Suprapubic skin (tissue), 4 donors: ENCODE data around the gene JCHAIN.

Experiments used
- EP300 ChIP-seq: sonication (generic); formaldehyde crosslinking; IDR thresholded peaks from one replicate; pipeline ENCODE4 v1.6.1; 2017; ENCODE audit warnings: antibody characterized with exemption
- POLR2A ChIP-seq, 2 donors: fragments of 450-650 bp; IDR thresholded peaks; one replicate each; pipeline ENCODE4 v1.6.1; 2017; ENCODE audit warnings: antibody characterized with exemption in 2 of 2, mild to moderate bottlenecking in 2 of 2, moderate library complexity in 2 of 2
- POLR2AphosphoS5 ChIP-seq, 3 donors: sonication (generic); formaldehyde crosslinking; IDR thresholded peaks; one replicate each; pipeline ENCODE4 v1.6.1; 2017; ENCODE audit warnings: antibody characterized with exemption in 3 of 3
- TF ChIP-seq, protein P1 (sequence below), 2 donors: fragments of 200-600 bp in 1 of 2; fragments of 450-650 bp in 1 of 2; sonication (generic) in 1 of 2; IDR thresholded peaks; one replicate each; pipeline ENCODE4 v1.5.1; 2016 to 2019; ENCODE audit warnings: antibody characterized with exemption in 2 of 2, mild to moderate bottlenecking in 1 of 2, moderate library complexity in 1 of 2

DNA sequence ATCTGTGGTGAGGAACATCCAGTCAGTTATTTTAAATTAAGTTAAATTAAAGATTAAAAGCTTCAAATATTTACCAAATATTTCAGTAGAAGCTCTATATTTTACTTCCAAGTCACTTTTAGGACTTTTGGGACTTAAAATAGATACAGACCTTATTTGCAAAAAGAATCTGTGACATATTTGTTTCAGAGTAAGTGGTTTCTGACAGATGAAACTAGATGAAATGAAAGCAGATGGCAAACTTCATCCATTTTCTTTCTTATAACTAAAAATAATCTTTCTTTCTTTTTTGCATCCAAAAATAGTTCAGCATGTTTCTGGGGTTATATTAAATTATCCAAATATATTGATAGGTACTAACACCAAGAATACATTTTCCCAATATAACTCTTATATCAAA is 15.4 kb upstream of the JCHAIN start:
- TF ChIP-seq, protein P1, sequence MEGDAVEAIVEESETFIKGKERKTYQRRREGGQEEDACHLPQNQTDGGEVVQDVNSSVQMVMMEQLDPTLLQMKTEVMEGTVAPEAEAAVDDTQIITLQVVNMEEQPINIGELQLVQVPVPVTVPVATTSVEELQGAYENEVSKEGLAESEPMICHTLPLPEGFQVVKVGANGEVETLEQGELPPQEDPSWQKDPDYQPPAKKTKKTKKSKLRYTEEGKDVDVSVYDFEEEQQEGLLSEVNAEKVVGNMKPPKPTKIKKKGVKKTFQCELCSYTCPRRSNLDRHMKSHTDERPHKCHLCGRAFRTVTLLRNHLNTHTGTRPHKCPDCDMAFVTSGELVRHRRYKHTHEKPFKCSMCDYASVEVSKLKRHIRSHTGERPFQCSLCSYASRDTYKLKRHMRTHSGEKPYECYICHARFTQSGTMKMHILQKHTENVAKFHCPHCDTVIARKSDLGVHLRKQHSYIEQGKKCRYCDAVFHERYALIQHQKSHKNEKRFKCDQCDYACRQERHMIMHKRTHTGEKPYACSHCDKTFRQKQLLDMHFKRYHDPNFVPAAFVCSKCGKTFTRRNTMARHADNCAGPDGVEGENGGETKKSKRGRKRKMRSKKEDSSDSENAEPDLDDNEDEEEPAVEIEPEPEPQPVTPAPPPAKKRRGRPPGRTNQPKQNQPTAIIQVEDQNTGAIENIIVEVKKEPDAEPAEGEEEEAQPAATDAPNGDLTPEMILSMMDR (IDR thresholded peaks at IDR 0.05), result no peak
- TF ChIP-seq EP300, result no peak
- TF ChIP-seq POLR2A (IDR thresholded peaks at IDR 0.05), result no peak
- TF ChIP-seq POLR2AphosphoS5 (IDR thresholded peaks at IDR 0.05), result no peak
